ENCODE measurements around the gene TMEM51. TPM values are rescaled to one million over a fixed set of nuclear protein-coding genes. Genes with fewer than 3 reads are reported as not detected.

The TMEM51 gene
- total and polyA plus RNA-seq, 2 experiments from 2014 or later: 23.8 to 32.7 TPM

- H3K27me3 ChIP-seq: no peaks in the 10 kb centered on the region
- TF ChIP-seq, protein P1, sequence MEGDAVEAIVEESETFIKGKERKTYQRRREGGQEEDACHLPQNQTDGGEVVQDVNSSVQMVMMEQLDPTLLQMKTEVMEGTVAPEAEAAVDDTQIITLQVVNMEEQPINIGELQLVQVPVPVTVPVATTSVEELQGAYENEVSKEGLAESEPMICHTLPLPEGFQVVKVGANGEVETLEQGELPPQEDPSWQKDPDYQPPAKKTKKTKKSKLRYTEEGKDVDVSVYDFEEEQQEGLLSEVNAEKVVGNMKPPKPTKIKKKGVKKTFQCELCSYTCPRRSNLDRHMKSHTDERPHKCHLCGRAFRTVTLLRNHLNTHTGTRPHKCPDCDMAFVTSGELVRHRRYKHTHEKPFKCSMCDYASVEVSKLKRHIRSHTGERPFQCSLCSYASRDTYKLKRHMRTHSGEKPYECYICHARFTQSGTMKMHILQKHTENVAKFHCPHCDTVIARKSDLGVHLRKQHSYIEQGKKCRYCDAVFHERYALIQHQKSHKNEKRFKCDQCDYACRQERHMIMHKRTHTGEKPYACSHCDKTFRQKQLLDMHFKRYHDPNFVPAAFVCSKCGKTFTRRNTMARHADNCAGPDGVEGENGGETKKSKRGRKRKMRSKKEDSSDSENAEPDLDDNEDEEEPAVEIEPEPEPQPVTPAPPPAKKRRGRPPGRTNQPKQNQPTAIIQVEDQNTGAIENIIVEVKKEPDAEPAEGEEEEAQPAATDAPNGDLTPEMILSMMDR (IDR thresholded peaks at IDR 0.05; ENCODE audit: low read depth, low read length): no peak
- no peaks in the 10 kb centered on the region for H3K9me3 ChIP-seq (ENCODE audit: low read depth)
- no peaks in the 10 kb centered on the region for H3K36me3 ChIP-seq
- H3K4me3 ChIP-seq: no peak overlapping the region
- no peak overlapping the region for H3K27ac ChIP-seq
- H3K4me1 ChIP-seq (ENCODE audit: low read depth): peaks cover 28% of the 10 kb centered on the region
- DNase-seq (ENCODE audit: low read depth in 1 of 2, low spot score in 1 of 2): no peak
Measured at GRCh38 chr1:15186073-15186845, 32.7 kb downstream of the TMEM51 start.

GRCh38 chr1:15186846-15187151, 33.3 kb downstream of the TMEM51 start:
- Histone ChIP-seq H3K4me3 (no peak overlapping the region), H3K27me3 (no peaks in the 10 kb centered on the region), H3K9me3 (ENCODE audit: low read depth) (no peaks in the 10 kb centered on the region), H3K36me3 (no peaks in the 10 kb centered on the region), H3K4me1 (ENCODE audit: low read depth) (peaks cover 28% of the 10 kb centered on the region), H3K27ac (no peak overlapping the region)
- TF ChIP-seq, protein P1 (IDR thresholded peaks at IDR 0.05; ENCODE audit: low read depth, low read length): no peak
- no peak for DNase-seq (ENCODE audit: low read depth in 1 of 2, low spot score in 1 of 2)

- Histone ChIP-seq H3K4me1 (ENCODE audit: low read depth) (peaks cover 28% of the 10 kb centered on the region), H3K36me3 (no peaks in the 10 kb centered on the region), H3K4me3 (no peak overlapping the region), H3K27me3 (no peaks in the 10 kb centered on the region), H3K27ac (peak overlapping the region; percentile 11), H3K9me3 (ENCODE audit: low read depth) (no peaks in the 10 kb centered on the region)
- TF ChIP-seq, protein P1 (IDR thresholded peaks at IDR 0.05; ENCODE audit: low read depth, low read length): no peak
- DNase-seq (ENCODE audit: low read depth in 1 of 2, low spot score in 1 of 2): no peak
Measured at GRCh38 chr1:15187175-15188129, 33.9 kb downstream of the TMEM51 start.

DNA sequence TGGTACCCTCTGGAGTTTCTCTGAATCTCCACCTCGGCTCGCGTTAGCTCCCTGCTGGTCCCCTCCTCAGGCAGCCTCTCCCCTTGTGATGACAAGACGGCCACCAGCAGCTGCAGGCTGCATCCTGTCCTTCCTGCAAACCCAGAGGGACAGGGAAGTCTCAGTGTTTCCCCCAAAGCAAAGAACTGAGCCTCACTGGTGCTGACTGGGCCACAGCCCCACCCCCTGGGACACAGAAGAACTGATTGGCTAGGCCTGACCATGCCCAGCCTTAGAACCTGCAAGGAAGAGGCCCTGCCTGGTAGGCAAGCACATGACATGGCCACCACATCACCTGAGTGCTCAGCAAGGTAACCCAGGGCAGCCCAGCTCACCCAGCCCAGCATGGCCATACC, 34.6 kb downstream of the TMEM51 start:
- no peak for DNase-seq (ENCODE audit: low read depth in 1 of 2, low spot score in 1 of 2)
- Histone ChIP-seq H3K9me3 (ENCODE audit: low read depth) (no peaks in the 10 kb centered on the region), H3K4me3 (no peak overlapping the region), H3K36me3 (no peaks in the 10 kb centered on the region), H3K4me1 (ENCODE audit: low read depth) (peaks cover 31% of the 10 kb centered on the region), H3K27me3 (no peaks in the 10 kb centered on the region), H3K27ac (no peak overlapping the region)
- TF ChIP-seq, protein P1 (IDR thresholded peaks at IDR 0.05; ENCODE audit: low read depth, low read length): no peak

GRCh38 chr1:15188678-15189077, 35.1 kb downstream of the TMEM51 start:
- no peak overlapping the region for H3K4me3 ChIP-seq
- no peaks in the 10 kb centered on the region for H3K9me3 ChIP-seq (ENCODE audit: low read depth)
- TF ChIP-seq, protein P1 (IDR thresholded peaks at IDR 0.05; ENCODE audit: low read depth, low read length): no peak
- H3K27ac ChIP-seq: no peak overlapping the region
- no peak for DNase-seq (ENCODE audit: low read depth in 1 of 2, low spot score in 1 of 2)
- H3K27me3 ChIP-seq: no peaks in the 10 kb centered on the region
- H3K36me3 ChIP-seq: no peaks in the 10 kb centered on the region
- peaks cover 33% of the 10 kb centered on the region for H3K4me1 ChIP-seq (ENCODE audit: low read depth)

All from cardiac muscle cell (in vitro differentiated cells and primary cell).